PC-9 (cell line): ENCODE measurements around the gene TPSG1. TPM values are rescaled to one million over a fixed set of nuclear protein-coding genes. Genes with fewer than 3 reads are reported as not detected.

Experiments
- BruUV-seq: library from RNA; stranded (reverse); fragments of 400-500 nt; replicated peaks from 2 replicates; lab custom pipeline; 2021; lab: Mats Ljungman, UMichigan
- CTCF ChIA-PET: fragments of 300-600 bp; sonication (Branson Sonifier 250); formaldehyde crosslinking; loops from one replicate; lab custom pipeline; 2022; ENCODE audit warnings: antibody characterized with exemption; lab: Charles Lee
- POLR2A ChIA-PET: fragments of 300-600 bp; sonication (Branson Sonifier 250); formaldehyde crosslinking; loops from one replicate; lab custom pipeline; 2022; ENCODE audit warnings: antibody characterized with exemption; ENCODE audit not compliant: unreplicated experiment; lab: Charles Lee
- DNase-seq, 2 experiments: peaks; one replicate each; pipeline versions ENCODE4 v3.0.0 to v3.0.0-alpha.2; 2015 to 2022; ENCODE audit warnings: mixed read lengths in 1 of 2
- H2AFZ ChIP-seq: fragments of 200-600 bp; sonication (generic); 2 replicates; pipeline ENCODE4 v1.8.1; 2017; ENCODE audit warnings: antibody characterized with exemption
- H3F3A ChIP-seq: fragments of 200-600 bp; sonication (generic); 2 replicates; pipeline ENCODE4 v1.8.1; 2017; ENCODE audit warnings: antibody characterized with exemption, mild to moderate bottlenecking, low read depth; ENCODE audit not compliant: insufficient read depth
- H3K27ac ChIP-seq: fragments of 200-600 bp; sonication (generic); 2 replicates; pipeline ENCODE4 v1.6.1; 2016; ENCODE audit warnings: mixed run types
- H3K27me3 ChIP-seq: fragments of 200-600 bp; sonication (generic); 2 replicates; pipeline ENCODE4 v1.6.1; 2016; ENCODE audit warnings: low read depth, mixed run types; ENCODE audit not compliant: insufficient read depth
- H3K36me3 ChIP-seq: fragments of 200-600 bp; sonication (generic); 2 replicates; pipeline ENCODE4 v1.6.1; 2016; ENCODE audit warnings: low read depth, mixed run types
- H3K4me1 ChIP-seq: fragments of 200-600 bp; sonication (generic); replicated peaks from 2 replicates; pipeline ENCODE4 v1.6.1; 2016; ENCODE audit warnings: mixed run types; ENCODE audit not compliant: insufficient read depth
- H3K4me2 ChIP-seq: fragments of 200-600 bp; sonication (generic); 2 replicates; pipeline ENCODE4 v1.6.1; 2017; ENCODE audit warnings: mixed run types
- H3K4me3 ChIP-seq: fragments of 200-600 bp; sonication (generic); 2 replicates; pipeline ENCODE4 v1.6.1; 2016; ENCODE audit warnings: mixed run types
- H3K79me2 ChIP-seq: fragments of 200-600 bp; sonication (generic); 2 replicates; pipeline ENCODE4 v1.6.1; 2017; ENCODE audit warnings: low read depth, mixed run types
- H3K9me2 ChIP-seq: fragments of 200-600 bp; sonication (generic); 2 replicates; pipeline ENCODE4 v1.8.1; 2017; ENCODE audit warnings: mild to moderate bottlenecking; ENCODE audit not compliant: insufficient read depth
- H3K9me3 ChIP-seq: fragments of 200-600 bp; sonication (generic); 2 replicates; pipeline ENCODE4 v1.8.1; 2016; ENCODE audit warnings: low read depth; ENCODE audit not compliant: insufficient read depth
- H4K20me1 ChIP-seq: fragments of 200-600 bp; sonication (generic); 2 replicates; pipeline ENCODE4 v1.8.1; 2017; ENCODE audit not compliant: insufficient read depth
- EZH2 ChIP-seq: fragments of 200-600 bp; sonication (generic); IDR thresholded peaks from 2 replicates; pipeline ENCODE4 v1.8.0; 2017; ENCODE audit warnings: antibody characterized with exemption, low read depth
- intact Hi-C: fragments of 100-400 bp; cut with micrococcal nuclease; formaldehyde crosslinking; loops from one replicate; pipeline ENCODE4 v1.10.0; 2022; ENCODE audit not compliant: unreplicated experiment
- total RNA-seq: library from RNA; stranded (reverse); gene quantifications from 2 replicates; pipeline ENCODE4 v1.2.3, GENCODE V29; 2021
- TF ChIP-seq, protein P1 (sequence below): fragments of 200-600 bp; sonication (generic); conservative IDR thresholded peaks from 2 replicates; pipeline ENCODE4 v1.6.1; 2017; ENCODE audit warnings: mixed run types, antibody characterized with exemption, mild to moderate bottlenecking, moderate library complexity

The TPSG1 gene
- total RNA-seq, 1 experiment from 2014 or later = not detected

DNA sequence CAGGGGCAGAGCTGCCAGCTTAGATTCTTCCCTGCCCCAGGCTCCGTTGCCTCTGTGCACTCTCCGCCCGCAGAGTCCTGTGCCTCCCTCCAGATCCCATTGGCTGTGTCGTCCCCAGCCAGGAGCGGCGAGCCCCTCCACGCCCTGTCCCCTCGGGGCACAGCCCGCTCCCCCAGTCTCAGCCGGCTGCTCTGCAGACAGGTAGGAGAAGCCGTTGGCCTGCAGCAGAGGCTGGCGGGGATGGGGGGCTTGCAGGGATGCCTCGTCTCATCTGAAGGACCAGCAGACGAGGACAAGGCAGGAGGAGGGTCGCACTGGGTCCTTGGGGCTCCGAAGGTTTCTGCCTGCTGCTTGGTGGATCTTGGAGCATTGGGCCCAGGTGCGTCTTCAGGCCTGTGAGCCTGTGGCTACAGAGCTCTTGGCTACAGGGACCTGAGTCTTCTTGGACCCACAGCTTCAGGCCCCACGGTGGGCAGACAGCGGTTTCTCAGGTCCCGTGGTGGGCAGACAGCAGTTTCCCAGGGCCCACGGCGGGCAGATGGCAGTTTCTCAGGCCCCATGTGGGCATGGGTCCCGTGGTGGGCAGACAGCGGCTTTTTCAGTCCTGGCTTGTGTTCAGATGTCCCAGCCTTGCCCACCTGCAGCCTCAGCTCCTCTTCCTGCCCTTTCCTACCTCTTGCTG, 6.0 kb downstream of the TPSG1 start:
- ChIA-PET POLR2A (interaction anchor here (0.6 kb wide), 1 partner anchor 414 kb away, joined by 5 read pairs; no protein-coding TSS in a partner anchor), CTCF (no interaction called here)
- no peak overlapping the region for H3K4me2 ChIP-seq
- H4K20me1 ChIP-seq = no peaks in the 10 kb centered on the region
- no peaks in the 10 kb centered on the region for H3K36me3 ChIP-seq
- no TSS peak for BruUV-seq
- H3K9me3 ChIP-seq = no peaks in the 10 kb centered on the region
- H3F3A ChIP-seq = no peaks in the 10 kb centered on the region
- peaks cover 98% of the 10 kb centered on the region for H3K27me3 ChIP-seq
- no peak overlapping the region for H3K4me3 ChIP-seq
- H2AFZ ChIP-seq = no peak overlapping the region
- peak in 1 of 2 experiments; percentile 5 for DNase-seq
- no peaks in the 10 kb centered on the region for H3K79me2 ChIP-seq
- intact Hi-C loops = no loop called here
- H3K9me2 ChIP-seq = no peaks in the 10 kb centered on the region
- TF ChIP-seq, protein P1, sequence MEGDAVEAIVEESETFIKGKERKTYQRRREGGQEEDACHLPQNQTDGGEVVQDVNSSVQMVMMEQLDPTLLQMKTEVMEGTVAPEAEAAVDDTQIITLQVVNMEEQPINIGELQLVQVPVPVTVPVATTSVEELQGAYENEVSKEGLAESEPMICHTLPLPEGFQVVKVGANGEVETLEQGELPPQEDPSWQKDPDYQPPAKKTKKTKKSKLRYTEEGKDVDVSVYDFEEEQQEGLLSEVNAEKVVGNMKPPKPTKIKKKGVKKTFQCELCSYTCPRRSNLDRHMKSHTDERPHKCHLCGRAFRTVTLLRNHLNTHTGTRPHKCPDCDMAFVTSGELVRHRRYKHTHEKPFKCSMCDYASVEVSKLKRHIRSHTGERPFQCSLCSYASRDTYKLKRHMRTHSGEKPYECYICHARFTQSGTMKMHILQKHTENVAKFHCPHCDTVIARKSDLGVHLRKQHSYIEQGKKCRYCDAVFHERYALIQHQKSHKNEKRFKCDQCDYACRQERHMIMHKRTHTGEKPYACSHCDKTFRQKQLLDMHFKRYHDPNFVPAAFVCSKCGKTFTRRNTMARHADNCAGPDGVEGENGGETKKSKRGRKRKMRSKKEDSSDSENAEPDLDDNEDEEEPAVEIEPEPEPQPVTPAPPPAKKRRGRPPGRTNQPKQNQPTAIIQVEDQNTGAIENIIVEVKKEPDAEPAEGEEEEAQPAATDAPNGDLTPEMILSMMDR = no peak
- peak; percentile 66; the same call in 1 of the 2 replicates for TF ChIP-seq EZH2
- no peak overlapping the region for H3K27ac ChIP-seq
- H3K4me1 ChIP-seq = no peaks in the 10 kb centered on the region

DNA sequence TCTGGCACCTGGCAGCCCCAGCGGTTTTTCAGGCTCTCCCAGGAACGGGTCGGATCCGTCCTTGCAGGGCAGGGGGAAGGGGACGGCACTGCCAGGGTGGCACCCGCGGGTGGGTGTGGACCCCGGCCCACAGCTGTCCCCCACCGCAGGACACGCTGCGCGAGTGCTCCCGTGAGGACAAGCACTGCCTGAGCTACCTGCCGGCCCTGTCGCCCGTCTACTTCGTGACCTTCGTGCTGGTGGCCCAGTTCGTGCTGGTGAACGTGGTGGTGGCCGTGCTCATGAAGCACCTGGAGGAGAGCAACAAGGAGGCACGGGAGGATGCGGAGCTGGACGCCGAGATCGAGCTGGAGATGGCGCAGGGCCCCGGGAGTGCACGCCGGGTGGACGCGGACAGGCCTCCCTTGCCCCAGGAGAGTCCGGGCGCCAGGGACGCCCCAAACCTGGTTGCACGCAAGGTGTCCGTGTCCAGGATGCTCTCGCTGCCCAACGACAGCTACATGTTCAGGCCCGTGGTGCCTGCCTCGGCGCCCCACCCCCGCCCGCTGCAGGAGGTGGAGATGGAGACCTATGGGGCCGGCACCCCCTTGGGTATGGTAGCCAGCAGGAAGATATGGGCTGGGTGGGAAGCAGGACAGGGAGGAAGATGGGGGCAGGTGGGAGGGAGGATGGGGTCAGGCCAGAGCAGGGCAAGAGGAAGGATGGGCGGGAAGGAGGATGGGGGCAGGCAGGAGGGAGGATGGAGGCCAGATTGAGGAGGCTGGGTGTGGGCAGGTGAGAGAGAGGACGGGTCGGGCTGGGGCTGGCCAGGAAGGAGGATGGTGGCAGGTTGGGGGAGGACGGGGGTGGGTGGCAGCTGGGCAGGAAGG, 6.8 kb downstream of the TPSG1 start:
- Histone ChIP-seq H3K36me3 (no peaks in the 10 kb centered on the region), H3F3A (no peaks in the 10 kb centered on the region), H4K20me1 (no peaks in the 10 kb centered on the region), H3K27ac (no peak overlapping the region), H3K9me3 (no peaks in the 10 kb centered on the region), H3K79me2 (no peaks in the 10 kb centered on the region), H3K27me3 (peaks cover 98% of the 10 kb centered on the region), H3K9me2 (no peaks in the 10 kb centered on the region), H3K4me2 (no peak overlapping the region), H3K4me3 (no peak overlapping the region), H3K4me1 (no peaks in the 10 kb centered on the region), H2AFZ (no peak overlapping the region)
- no TSS peak for BruUV-seq
- POLR2A ChIA-PET = no interaction called here
- intact Hi-C loops = no loop called here
- TF ChIP-seq, protein P1 = no peak
- peak; percentile 85 for TF ChIP-seq EZH2
- peak in 1 of 2 experiments; percentile 22 for DNase-seq
- CTCF ChIA-PET = no interaction called here

DNA sequence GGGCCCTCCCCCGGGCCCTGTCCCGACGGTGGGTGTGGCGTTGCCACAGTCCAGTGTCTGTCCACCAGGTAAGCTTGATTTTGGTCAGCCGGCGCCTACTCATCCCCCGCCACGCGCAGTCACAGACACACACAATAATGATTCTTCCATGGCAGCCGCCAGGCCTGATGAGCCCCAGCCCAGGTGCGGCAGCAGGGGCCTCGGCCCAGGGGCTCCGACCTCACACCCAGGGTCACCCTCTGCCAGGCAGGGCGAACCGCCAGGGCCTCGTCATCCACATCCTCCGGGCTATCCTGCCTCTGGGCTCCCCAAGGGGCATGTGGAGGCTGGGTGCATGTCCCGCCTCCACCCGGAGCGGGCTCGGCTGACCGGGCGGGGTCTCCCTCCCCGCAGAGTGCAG, 7.5 kb downstream of the TPSG1 start:
- no peak overlapping the region for H3K4me3 ChIP-seq
- no peaks in the 10 kb centered on the region for H3F3A ChIP-seq
- no peaks in the 10 kb centered on the region for H3K36me3 ChIP-seq
- BruUV-seq = no TSS peak
- no peaks in the 10 kb centered on the region for H3K4me1 ChIP-seq
- no peak overlapping the region for H3K27ac ChIP-seq
- ChIA-PET POLR2A (no interaction called here), CTCF (no interaction called here)
- no peak overlapping the region for H2AFZ ChIP-seq
- no peaks in the 10 kb centered on the region for H3K9me3 ChIP-seq
- no peaks in the 10 kb centered on the region for H3K79me2 ChIP-seq
- H3K27me3 ChIP-seq = peaks cover 98% of the 10 kb centered on the region
- no peaks in the 10 kb centered on the region for H3K9me2 ChIP-seq
- no peaks in the 10 kb centered on the region for H4K20me1 ChIP-seq
- TF ChIP-seq, protein P1 = no peak
- TF ChIP-seq EZH2 = no peak
- intact Hi-C loops = no loop called here
- DNase-seq = peak in 1 of 2 experiments; percentile 8
- H3K4me2 ChIP-seq = no peak overlapping the region
